PC-9 (cell line): Measurements from ENCODE around the gene TPK1.

ENCODE experiments used
- EZH2 ChIP-seq: fragments of 200-600 bp; sonication (generic); IDR thresholded peaks from 2 replicates; pipeline ENCODE4 v1.8.0; 2017; ENCODE audit warnings: antibody characterized with exemption, low read depth
- TF ChIP-seq, protein P1 (sequence below): fragments of 200-600 bp; sonication (generic); conservative IDR thresholded peaks from 2 replicates; pipeline ENCODE4 v1.6.1; 2017; ENCODE audit warnings: mixed run types, antibody characterized with exemption, mild to moderate bottlenecking, moderate library complexity

DNA sequence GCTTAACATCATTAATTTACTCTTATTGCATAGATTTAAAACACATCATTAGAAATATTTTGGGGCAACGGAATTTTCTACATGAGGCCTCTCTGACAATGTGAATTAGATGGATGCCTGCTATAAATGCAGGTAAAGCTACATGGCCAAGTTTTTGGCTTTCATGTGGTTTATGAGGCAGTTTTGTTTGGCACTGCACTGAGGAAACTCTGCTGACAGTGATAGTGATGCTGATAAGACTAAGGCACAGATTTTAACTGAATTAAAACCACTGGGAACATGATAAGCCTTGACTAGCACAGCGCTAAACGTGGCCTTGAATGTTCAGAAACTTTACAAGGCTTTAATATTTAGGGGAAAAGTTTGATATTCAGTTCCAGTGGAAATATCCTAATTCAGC, 318.1 kb downstream of the TPK1 start:
- TF ChIP-seq, protein P1, sequence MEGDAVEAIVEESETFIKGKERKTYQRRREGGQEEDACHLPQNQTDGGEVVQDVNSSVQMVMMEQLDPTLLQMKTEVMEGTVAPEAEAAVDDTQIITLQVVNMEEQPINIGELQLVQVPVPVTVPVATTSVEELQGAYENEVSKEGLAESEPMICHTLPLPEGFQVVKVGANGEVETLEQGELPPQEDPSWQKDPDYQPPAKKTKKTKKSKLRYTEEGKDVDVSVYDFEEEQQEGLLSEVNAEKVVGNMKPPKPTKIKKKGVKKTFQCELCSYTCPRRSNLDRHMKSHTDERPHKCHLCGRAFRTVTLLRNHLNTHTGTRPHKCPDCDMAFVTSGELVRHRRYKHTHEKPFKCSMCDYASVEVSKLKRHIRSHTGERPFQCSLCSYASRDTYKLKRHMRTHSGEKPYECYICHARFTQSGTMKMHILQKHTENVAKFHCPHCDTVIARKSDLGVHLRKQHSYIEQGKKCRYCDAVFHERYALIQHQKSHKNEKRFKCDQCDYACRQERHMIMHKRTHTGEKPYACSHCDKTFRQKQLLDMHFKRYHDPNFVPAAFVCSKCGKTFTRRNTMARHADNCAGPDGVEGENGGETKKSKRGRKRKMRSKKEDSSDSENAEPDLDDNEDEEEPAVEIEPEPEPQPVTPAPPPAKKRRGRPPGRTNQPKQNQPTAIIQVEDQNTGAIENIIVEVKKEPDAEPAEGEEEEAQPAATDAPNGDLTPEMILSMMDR = no peak
- no peak for TF ChIP-seq EZH2
